HepG2 (cell line): ENCODE data around the gene DENND1C. TPM values are rescaled to one million over a fixed set of nuclear protein-coding genes. Genes with fewer than 3 reads are reported as not detected.

Source experiments
- ARNTL ChIP-seq: sonication (generic); formaldehyde crosslinking; IDR thresholded peaks from 2 replicates; pipeline ENCODE4 v1.4.0; 2020; ENCODE audit warnings: mild to moderate bottlenecking, missing genetic modification reagents
- BRD4 ChIP-seq: sonication (generic); formaldehyde crosslinking; IDR thresholded peaks from 2 replicates; pipeline ENCODE4 v1.4.0; 2020; ENCODE audit warnings: missing genetic modification reagents
- CSRNP2 ChIP-seq: sonication (generic); formaldehyde crosslinking; conservative IDR thresholded peaks from 2 replicates; pipeline ENCODE4 v1.8.0; 2022; ENCODE audit warnings: low read depth, missing genetic modification reagents
- KDM6A ChIP-seq: IDR thresholded peaks from 2 replicates; pipeline ENCODE4 v1.6.1; 2016; ENCODE audit warnings: low read depth
- KMT2B ChIP-seq: IDR thresholded peaks from 2 replicates; pipeline ENCODE4 v1.6.1; 2016; ENCODE audit warnings: missing genetic modification reagents, missing compliant biosample characterization
- MTA1 ChIP-seq: sonication (generic); formaldehyde crosslinking; IDR thresholded peaks from 2 replicates; pipeline ENCODE4 v1.4.0; 2020; ENCODE audit warnings: missing genetic modification reagents, mild to moderate bottlenecking, borderline replicate concordance
- NFIB ChIP-seq: sonication (generic); formaldehyde crosslinking; IDR thresholded peaks from 2 replicates; pipeline ENCODE4 v1.9.0; 2021; ENCODE audit warnings: missing genetic modification reagents, mild to moderate bottlenecking, borderline replicate concordance
- PCBP2 ChIP-seq: fragments of 200-400 bp; formaldehyde crosslinking; optimal IDR thresholded peaks from 2 replicates; pipeline ENCODE3; 2018; ENCODE audit warnings: low read length, low read depth; ENCODE audit not compliant: poor library complexity, severe bottlenecking
- TGIF2 ChIP-seq: IDR thresholded peaks from 2 replicates; pipeline ENCODE4 v1.6.1; 2016; ENCODE audit warnings: control low read depth, missing compliant biosample characterization
- ZBTB37 ChIP-seq: sonication (generic); formaldehyde crosslinking; IDR thresholded peaks from 2 replicates; pipeline ENCODE4 v1.4.0; 2020; ENCODE audit warnings: mild to moderate bottlenecking, missing genetic modification reagents
- ZFP82 ChIP-seq: sonication (generic); formaldehyde crosslinking; IDR thresholded peaks from 2 replicates; pipeline ENCODE4 v1.5.1; 2020; ENCODE audit warnings: mild to moderate bottlenecking, missing genetic modification reagents, borderline replicate concordance
- ZMYM4 ChIP-seq: sonication (generic); formaldehyde crosslinking; IDR thresholded peaks from 2 replicates; pipeline ENCODE4 v1.8.1; 2023; ENCODE audit warnings: mild to moderate bottlenecking, missing genetic modification reagents
- ZNF143 ChIP-seq: sonication (generic); formaldehyde crosslinking; IDR thresholded peaks from 2 replicates; pipeline ENCODE4 v1.4.0; 2020; ENCODE audit warnings: missing genetic modification reagents
- ZNF460 ChIP-seq: sonication (generic); formaldehyde crosslinking; IDR thresholded peaks from 2 replicates; pipeline ENCODE4 v1.5.1; 2020; ENCODE audit warnings: missing genetic modification reagents, mild to moderate bottlenecking, borderline replicate concordance
- ZNF564 ChIP-seq: sonication (generic); formaldehyde crosslinking; IDR thresholded peaks from 2 replicates; pipeline ENCODE4 v1.8.1; 2023; ENCODE audit warnings: mild to moderate bottlenecking, missing genetic modification reagents
- ZNF670 ChIP-seq: sonication (generic); formaldehyde crosslinking; IDR thresholded peaks from 2 replicates; pipeline ENCODE4 v1.8.0; 2022; ENCODE audit warnings: mild to moderate bottlenecking, missing genetic modification reagents, borderline replicate concordance
- polyA plus RNA-seq, 8 experiments: library from polyadenylated mRNA; depleted of rRNA in 3 of 8; stranded (reverse) in 7 of 8; unstranded in 1 of 8; fragments of >200 nt; fragmentation: Illumina TruSeq in 4 of 8; extraction: Trizol in 4 of 8; gene quantifications; 2 replicates each; pipeline versions ENCODE4 v1.2.1 to v1.2.3, GENCODE V29; 2011 to 2016; ENCODE audit warnings: low read depth in 4 of 8, missing spikeins in 1 of 8, mixed read lengths in 1 of 8; ENCODE audit not compliant: insufficient read depth in 1 of 8
- total RNA-seq, 5 experiments: library from RNA; depleted of rRNA; stranded (reverse); fragments of >200 nt; fragmentation: Illumina TruSeq; extraction: Trizol; gene quantifications; 2 replicates each; pipeline ENCODE4 v1.2.3, GENCODE V29; 2016; ENCODE audit warnings: low read depth in 1 of 5
- TF ChIP-seq, protein P1 (sequence below): sonication (generic); formaldehyde crosslinking; IDR thresholded peaks from 2 replicates; pipeline ENCODE4 v1.5.0; 2020; ENCODE audit warnings: missing genetic modification reagents, mild to moderate bottlenecking, borderline replicate concordance
- TF ChIP-seq, protein P2 (sequence below), 2 experiments: sonication (generic) in 1 of 2; formaldehyde crosslinking in 1 of 2; IDR thresholded peaks; 2 replicates each; pipeline versions ENCODE4 v1.6.1 to v1.9.0; 2014 to 2022; ENCODE audit warnings: antibody characterized with exemption in 1 of 2, borderline replicate concordance in 1 of 2, inconsistent platforms in 1 of 2, low read depth in 1 of 2, missing genetic modification reagents in 1 of 2

DENND1C gene
- total and polyA plus RNA-seq, 2 of the 13 experiments (the other 11 are each of a cell fraction or from before 2014, with no cell fraction given): 0.04 to 0.73 TPM

DNA sequence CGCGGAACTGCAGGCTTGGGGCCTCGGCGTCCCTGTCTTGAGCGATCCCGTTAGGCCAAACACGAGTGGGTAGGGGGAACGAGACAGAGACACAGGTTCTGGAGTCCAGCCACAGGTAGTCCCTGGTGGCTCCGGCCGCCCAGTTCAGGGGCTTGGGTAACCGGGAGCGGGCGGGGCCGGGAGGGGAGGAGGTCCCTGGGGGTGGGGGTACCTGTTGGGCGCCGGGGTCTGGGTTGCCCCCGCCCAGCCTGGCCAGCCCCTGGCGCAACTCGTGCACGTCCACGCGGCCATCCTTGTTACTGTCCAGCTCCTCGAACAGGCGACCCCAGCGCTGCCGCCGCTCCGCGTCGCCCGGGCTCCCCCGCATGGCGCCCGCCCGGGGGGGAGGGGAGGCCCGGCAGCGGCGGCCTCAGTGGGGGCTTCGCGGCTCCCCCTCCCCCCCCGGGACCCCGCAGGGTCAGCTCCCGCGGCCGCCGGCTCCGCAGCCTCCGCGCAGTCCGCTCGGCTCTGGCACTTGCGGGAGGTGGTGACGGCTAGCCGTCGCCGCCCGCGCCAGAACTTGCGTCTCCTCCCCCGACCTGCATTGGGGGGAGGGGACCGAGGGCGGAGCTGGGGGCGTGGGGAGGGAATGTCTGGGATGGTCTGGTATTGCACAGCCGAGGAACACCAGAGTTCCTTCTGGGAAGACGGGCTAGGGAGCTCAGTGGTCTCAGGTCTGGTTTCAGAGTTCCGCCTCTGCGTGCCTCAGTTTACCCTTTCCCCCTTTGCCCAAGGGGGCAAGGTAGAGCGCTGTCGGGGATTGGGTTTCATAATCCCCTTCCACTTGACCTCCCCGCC lies 22.1 kb downstream of the DENND1C start, which contains the start of gene SLC25A23 (continued):
- TF ChIP-seq CSRNP2: no peak
- 0 out of 2 replicates have a peak, but pooled peaks have one; percentile 2 for TF ChIP-seq ZFP82
- no peak for TF ChIP-seq NFIB (CRISPR knock-in tag)
- no peak for TF ChIP-seq ARNTL
- no peak for TF ChIP-seq KMT2B (CRISPR knock-in tag)
- no peak for TF ChIP-seq ZMYM4 (CRISPR knock-in tag)
- TF ChIP-seq KDM6A (CRISPR knock-in tag): no peak
- TF ChIP-seq, protein P1, sequence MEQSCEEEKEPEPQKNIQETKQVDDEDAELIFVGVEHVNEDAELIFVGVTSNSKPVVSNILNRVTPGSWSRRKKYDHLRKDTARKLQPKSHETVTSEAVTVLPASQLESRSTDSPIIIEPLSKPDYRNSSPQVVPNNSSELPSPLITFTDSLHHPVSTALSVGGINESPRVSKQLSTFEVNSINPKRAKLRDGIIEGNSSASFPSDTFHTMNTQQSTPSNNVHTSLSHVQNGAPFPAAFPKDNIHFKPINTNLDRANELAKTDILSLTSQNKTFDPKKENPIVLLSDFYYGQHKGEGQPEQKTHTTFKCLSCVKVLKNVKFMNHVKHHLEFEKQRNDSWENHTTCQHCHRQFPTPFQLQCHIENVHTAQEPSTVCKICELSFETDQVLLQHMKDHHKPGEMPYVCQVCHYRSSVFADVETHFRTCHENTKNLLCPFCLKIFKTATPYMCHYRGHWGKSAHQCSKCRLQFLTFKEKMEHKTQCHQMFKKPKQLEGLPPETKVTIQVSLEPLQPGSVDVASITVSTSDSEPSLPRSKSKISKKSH (CRISPR knock-in tag): peak; percentile 24; the same call in 1 of the 2 replicates
- TF ChIP-seq ZNF564 (CRISPR knock-in tag): 0 out of 2 replicates have a peak, but pooled peaks have one; percentile 36
- no peak for TF ChIP-seq ZNF143 (CRISPR knock-in tag)
- no peak for TF ChIP-seq MTA1
- no peak for TF ChIP-seq ZNF670 (CRISPR knock-in tag)
- TF ChIP-seq PCBP2: no peak
- TF ChIP-seq ZNF460 (CRISPR knock-in tag): no peak
- TF ChIP-seq, protein P2, sequence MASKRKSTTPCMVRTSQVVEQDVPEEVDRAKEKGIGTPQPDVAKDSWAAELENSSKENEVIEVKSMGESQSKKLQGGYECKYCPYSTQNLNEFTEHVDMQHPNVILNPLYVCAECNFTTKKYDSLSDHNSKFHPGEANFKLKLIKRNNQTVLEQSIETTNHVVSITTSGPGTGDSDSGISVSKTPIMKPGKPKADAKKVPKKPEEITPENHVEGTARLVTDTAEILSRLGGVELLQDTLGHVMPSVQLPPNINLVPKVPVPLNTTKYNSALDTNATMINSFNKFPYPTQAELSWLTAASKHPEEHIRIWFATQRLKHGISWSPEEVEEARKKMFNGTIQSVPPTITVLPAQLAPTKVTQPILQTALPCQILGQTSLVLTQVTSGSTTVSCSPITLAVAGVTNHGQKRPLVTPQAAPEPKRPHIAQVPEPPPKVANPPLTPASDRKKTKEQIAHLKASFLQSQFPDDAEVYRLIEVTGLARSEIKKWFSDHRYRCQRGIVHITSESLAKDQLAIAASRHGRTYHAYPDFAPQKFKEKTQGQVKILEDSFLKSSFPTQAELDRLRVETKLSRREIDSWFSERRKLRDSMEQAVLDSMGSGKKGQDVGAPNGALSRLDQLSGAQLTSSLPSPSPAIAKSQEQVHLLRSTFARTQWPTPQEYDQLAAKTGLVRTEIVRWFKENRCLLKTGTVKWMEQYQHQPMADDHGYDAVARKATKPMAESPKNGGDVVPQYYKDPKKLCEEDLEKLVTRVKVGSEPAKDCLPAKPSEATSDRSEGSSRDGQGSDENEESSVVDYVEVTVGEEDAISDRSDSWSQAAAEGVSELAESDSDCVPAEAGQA (IDR thresholded peaks at IDR 0.05; ENCODE audit: low read depth): no peak
- TF ChIP-seq, protein P2 (CRISPR knock-in tag; IDR thresholded peaks at IDR 0.05; ENCODE audit: borderline replicate concordance): no peak
- TF ChIP-seq ZBTB37 (CRISPR knock-in tag): no peak
- no peak for TF ChIP-seq TGIF2 (CRISPR knock-in tag)
- no peak for TF ChIP-seq BRD4
